ENCODE results near the gene DEPDC1B. TPM values are rescaled to one million over a fixed set of nuclear protein-coding genes. Genes with fewer than 3 reads are reported as not detected.

The DEPDC1B gene
- total and polyA plus RNA-seq, 4 donors = 0.55 to 3.1 (median 0.70) TPM

GRCh38 chr5:60673334-60673733, 26.6 kb downstream of the DEPDC1B start:
- Histone ChIP-seq H3K4me3 (no peak overlapping the region), H3K9ac (ENCODE audit: insufficient read depth in 1 of 2, low read length in 2 of 2) (no peak overlapping the region), H3K27me3 (ENCODE audit: control insufficient read depth in 3 of 3, insufficient read depth in 3 of 3, low read length in 2 of 3) (no peaks in the 10 kb centered on the region), H3K9me3 (ENCODE audit: control insufficient read depth in 4 of 4, insufficient read depth in 3 of 4, low read length in 3 of 4) (no peaks in the 10 kb centered on the region), H3K4me1 (ENCODE audit: control insufficient read depth in 5 of 5, insufficient read depth in 5 of 5, low read length in 5 of 5) (peaks cover 0 to 3% (median 0%) of the 10 kb centered on the region in 5 donors), H3K27ac (ENCODE audit: low read depth in 1 of 2, low read length in 1 of 2) (no peak overlapping the region), H3K36me3 (ENCODE audit: control insufficient read depth in 4 of 4, insufficient read depth in 4 of 4, low read length in 4 of 4) (no peaks in the 10 kb centered on the region)
- no peak for ATAC-seq (ENCODE audit: insufficient read depth, low FRiP score)
- TF ChIP-seq CTCF (IDR thresholded peaks at IDR 0.05; ENCODE audit: control extremely low read depth, extremely low read depth) = no peak
- 86 to 88% methylated on average over 2 of the region's 2 CpGs for WGBS, 2 donors
- peak in 2 of 3 donors; percentile 27 to 54 for DNase-seq

- Histone ChIP-seq H3K9me3 (ENCODE audit: control insufficient read depth in 4 of 4, insufficient read depth in 3 of 4, low read length in 3 of 4) (no peaks in the 10 kb centered on the region), H3K4me1 (ENCODE audit: control insufficient read depth in 5 of 5, insufficient read depth in 5 of 5, low read length in 5 of 5) (peaks cover 0 to 3% (median 0%) of the 10 kb centered on the region in 5 donors), H3K4me3 (no peak overlapping the region), H3K27ac (ENCODE audit: low read depth in 1 of 2, low read length in 1 of 2) (no peak overlapping the region), H3K36me3 (ENCODE audit: control insufficient read depth in 4 of 4, insufficient read depth in 4 of 4, low read length in 4 of 4) (no peaks in the 10 kb centered on the region), H3K9ac (ENCODE audit: insufficient read depth in 1 of 2, low read length in 2 of 2) (no peak overlapping the region), H3K27me3 (ENCODE audit: control insufficient read depth in 3 of 3, insufficient read depth in 3 of 3, low read length in 2 of 3) (no peaks in the 10 kb centered on the region)
- WGBS, 2 donors = 87 to 90% methylated on average over 3 of the region's 3 CpGs
- TF ChIP-seq CTCF (IDR thresholded peaks at IDR 0.05; ENCODE audit: control extremely low read depth, extremely low read depth) = no peak
- DNase-seq (no peak), ATAC-seq (ENCODE audit: insufficient read depth, low FRiP score) (no peak)
Measured at GRCh38 chr5:60672693-60673264, 27.2 kb downstream of the DEPDC1B start.

- WGBS, 2 donors = 94 to 95% methylated on average over 6 of the region's 6 CpGs
- Histone ChIP-seq H3K27me3 (ENCODE audit: control insufficient read depth in 3 of 3, insufficient read depth in 3 of 3, low read length in 2 of 3) (no peaks in the 10 kb centered on the region), H3K27ac (ENCODE audit: low read depth in 1 of 2, low read length in 1 of 2) (no peak overlapping the region), H3K9ac (ENCODE audit: insufficient read depth in 1 of 2, low read length in 2 of 2) (no peak overlapping the region), H3K4me1 (ENCODE audit: control insufficient read depth in 5 of 5, insufficient read depth in 5 of 5, low read length in 5 of 5) (peaks cover 0 to 3% (median 0%) of the 10 kb centered on the region in 5 donors), H3K4me3 (no peak overlapping the region), H3K9me3 (ENCODE audit: control insufficient read depth in 4 of 4, insufficient read depth in 3 of 4, low read length in 3 of 4) (no peaks in the 10 kb centered on the region), H3K36me3 (ENCODE audit: control insufficient read depth in 4 of 4, insufficient read depth in 4 of 4, low read length in 4 of 4) (no peaks in the 10 kb centered on the region)
- DNase-seq (no peak), ATAC-seq (ENCODE audit: insufficient read depth, low FRiP score) (no peak)
- no peak for TF ChIP-seq CTCF (IDR thresholded peaks at IDR 0.05; ENCODE audit: control extremely low read depth, extremely low read depth)
Measured at GRCh38 chr5:60671899-60672692, 27.9 kb downstream of the DEPDC1B start.

Measured in lung (tissue), 12 donors.